ENCODE data around the gene SARNP. TPM values are rescaled to one million over a fixed set of nuclear protein-coding genes. Genes with fewer than 3 reads are reported as not detected.
"Not testable (repeated sequence)": the region's sequence is repeated elsewhere in the genome, so short reads cannot be mapped to it uniquely, and the experiment has no call there.

SARNP gene, protein sequence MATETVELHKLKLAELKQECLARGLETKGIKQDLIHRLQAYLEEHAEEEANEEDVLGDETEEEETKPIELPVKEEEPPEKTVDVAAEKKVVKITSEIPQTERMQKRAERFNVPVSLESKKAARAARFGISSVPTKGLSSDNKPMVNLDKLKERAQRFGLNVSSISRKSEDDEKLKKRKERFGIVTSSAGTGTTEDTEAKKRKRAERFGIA
- 10 to 100 TPM; 50.3 to 90.5 (median 63.3) TPM for total RNA-seq

DNA sequence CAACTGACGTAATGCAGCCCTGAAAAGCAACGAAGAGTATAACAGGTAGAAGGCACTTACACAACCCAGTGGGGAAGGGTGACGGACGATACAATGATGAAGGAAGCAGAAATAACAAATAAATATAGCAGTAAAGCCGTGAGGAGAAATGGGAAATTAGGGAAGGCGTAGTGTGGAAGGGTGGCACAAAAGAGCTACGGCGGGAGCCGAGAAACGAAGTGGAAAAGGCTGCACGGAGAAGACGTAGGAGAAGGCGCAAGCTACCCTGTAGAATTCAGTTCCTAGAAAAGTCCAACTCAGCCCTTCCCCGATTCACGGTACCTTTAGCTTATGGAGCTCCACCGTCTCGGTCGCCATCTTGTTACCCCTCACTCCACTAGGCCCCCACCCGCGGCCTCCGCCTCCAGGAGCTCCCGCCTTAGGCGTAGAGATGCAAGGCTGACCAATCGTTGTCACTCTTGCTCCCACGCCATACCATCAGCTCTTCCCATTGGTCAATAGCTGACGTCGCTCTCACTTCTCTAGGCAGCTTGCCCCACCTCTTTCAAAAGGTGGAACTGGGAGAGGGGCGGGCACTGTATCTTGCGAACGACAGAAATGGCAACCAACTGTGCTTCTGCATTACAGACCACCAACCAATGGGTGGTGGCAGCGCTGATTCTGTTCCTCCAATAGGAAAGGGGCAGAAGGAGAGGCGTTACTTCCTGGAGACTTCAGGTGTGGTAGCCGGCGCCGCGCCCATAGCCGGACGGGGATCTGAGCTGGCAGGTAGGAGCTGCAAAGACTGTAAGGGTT, at the start of gene SARNP, which contains the start of gene ORMDL2:
TSS of gene SARNP (minus strand) at position 380 of the 795 bp plus-strand sequence. CDS start at position 357, 23 bp downstream.
TSS of gene ORMDL2 (plus strand) at position 697 of the 795 bp plus-strand sequence. CDS start 959 bp downstream, outside the sequence.
- no peaks in the 10 kb centered on the region for H3K9me3 ChIP-seq
- H3K4me1 ChIP-seq = peaks cover 0 to 54% (median 22%) of the 10 kb centered on the region in 3 donors
- H3K36me3 ChIP-seq = peaks cover 0 to 57% of the 10 kb centered on the region in 2 donors
- 1 to 2% methylated on average over 23 to 35 of the region's 38 CpGs for WGBS, 2 donors (ENCODE audit: low coverage in 1 of 2)
- TF ChIP-seq, protein P1, sequence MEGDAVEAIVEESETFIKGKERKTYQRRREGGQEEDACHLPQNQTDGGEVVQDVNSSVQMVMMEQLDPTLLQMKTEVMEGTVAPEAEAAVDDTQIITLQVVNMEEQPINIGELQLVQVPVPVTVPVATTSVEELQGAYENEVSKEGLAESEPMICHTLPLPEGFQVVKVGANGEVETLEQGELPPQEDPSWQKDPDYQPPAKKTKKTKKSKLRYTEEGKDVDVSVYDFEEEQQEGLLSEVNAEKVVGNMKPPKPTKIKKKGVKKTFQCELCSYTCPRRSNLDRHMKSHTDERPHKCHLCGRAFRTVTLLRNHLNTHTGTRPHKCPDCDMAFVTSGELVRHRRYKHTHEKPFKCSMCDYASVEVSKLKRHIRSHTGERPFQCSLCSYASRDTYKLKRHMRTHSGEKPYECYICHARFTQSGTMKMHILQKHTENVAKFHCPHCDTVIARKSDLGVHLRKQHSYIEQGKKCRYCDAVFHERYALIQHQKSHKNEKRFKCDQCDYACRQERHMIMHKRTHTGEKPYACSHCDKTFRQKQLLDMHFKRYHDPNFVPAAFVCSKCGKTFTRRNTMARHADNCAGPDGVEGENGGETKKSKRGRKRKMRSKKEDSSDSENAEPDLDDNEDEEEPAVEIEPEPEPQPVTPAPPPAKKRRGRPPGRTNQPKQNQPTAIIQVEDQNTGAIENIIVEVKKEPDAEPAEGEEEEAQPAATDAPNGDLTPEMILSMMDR (IDR thresholded peaks at IDR 0.05) = no peak
- TF ChIP-seq POLR2AphosphoS5 (IDR thresholded peaks at IDR 0.05) = peak; percentile 82
- no peak for TF ChIP-seq EP300 (IDR thresholded peaks at IDR 0.05)
- peak; percentile 40 to 62 for TF ChIP-seq POLR2A (IDR thresholded peaks at IDR 0.05)
- H3K4me3 ChIP-seq = peak within 1 kb of the TSS; percentile 81 to 92
- peak within 1 kb of the TSS; percentile 87 to 93 (median 89) for H3K27ac ChIP-seq
- no peaks in the 10 kb centered on the region for H3K27me3 ChIP-seq
- ATAC-seq = peak; percentile 99

DNA sequence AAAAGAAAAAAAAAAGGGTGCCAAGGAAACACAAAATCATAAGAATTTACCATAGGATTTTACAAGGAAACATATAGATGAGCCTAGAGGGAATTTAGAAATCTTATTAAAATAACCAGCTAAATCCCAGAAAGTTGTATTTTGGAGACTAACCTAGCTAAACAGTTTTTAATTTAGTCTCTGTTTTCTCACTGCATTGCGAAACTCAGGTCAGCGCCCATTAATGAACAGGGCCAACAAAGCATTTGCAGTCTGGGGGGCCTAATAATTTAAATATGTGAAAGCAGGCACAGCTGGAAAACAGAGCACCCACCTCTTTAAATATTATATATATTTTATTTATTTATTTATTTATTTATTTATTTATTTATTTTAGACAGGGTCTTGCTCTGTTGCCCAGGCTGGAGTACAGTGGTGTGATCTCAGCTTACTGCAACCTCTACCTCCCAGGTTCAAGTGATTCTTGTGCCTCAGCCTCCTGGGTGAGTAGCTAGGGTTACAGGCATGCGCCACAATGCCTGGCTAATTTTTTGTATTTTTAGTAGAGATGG, 49.0 kb upstream of the SARNP start:
- not testable (repeated sequence) for H3K36me3 ChIP-seq, H3K27ac ChIP-seq, H3K27me3 ChIP-seq, H3K4me3 ChIP-seq, H3K4me1 ChIP-seq, ATAC-seq
- 96 to 100% methylated on average over 3 of the region's 3 CpGs for WGBS, 2 donors (ENCODE audit: low coverage in 1 of 2)
- H3K9me3 ChIP-seq = peaks cover 0 to 17% (median 0%) of the 10 kb centered on the region in 3 donors

DNA sequence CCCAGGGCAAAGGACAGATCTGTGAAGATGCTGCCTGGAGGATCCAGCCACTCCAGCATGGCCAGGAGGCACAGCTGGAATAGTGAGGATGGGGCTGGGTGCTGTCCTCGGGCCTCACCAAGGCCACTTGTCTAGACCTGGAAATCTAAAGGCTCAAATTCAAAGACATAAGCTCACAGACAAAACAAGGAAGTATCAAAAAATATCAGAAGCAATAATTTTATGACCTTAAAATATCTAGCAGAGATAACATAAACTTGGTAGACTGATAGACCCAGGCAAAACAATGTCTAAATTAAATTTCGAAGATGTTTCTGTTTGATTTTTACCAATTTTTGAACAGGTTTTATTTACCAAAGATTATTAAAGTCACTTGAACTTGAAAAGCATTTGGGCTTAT, 47.8 kb upstream of the SARNP start:
- Histone ChIP-seq H3K27me3 (no peaks in the 10 kb centered on the region), H3K4me3 (no peak overlapping the region), H3K27ac (no peak overlapping the region), H3K4me1 (no peaks in the 10 kb centered on the region), H3K9me3 (peaks cover 0 to 17% (median 0%) of the 10 kb centered on the region in 3 donors), H3K36me3 (no peaks in the 10 kb centered on the region)
- no peak for ATAC-seq
- WGBS, 2 donors (ENCODE audit: low coverage in 1 of 2) = 86 to 88% methylated on average over 1 to 2 of the region's 2 CpGs
- TF ChIP-seq EP300 (IDR thresholded peaks at IDR 0.05) = no peak
- TF ChIP-seq POLR2A (IDR thresholded peaks at IDR 0.05) = no peak

DNA sequence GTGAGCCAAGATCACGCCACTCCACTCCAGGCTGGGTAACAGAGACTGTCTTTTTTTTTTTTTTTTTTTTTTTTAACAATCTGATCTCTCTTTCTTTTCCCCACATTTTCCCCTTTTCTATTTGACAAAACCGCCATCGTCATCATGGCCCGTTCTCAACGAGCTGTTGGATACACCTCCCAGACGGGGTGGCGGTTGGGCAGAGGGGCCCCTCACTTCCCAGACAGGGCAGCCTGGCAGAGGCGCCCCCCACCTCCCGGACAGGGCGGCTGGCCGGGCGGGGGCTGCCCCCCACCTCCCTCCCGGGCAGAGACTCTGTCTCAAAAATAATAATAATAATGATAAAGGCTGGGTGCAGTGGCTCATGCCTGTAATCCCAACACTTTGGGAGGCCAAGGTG, 45.4 kb upstream of the SARNP start:
- H3K4me3 ChIP-seq, H3K27ac ChIP-seq, H3K36me3 ChIP-seq, H3K27me3 ChIP-seq, ATAC-seq, H3K4me1 ChIP-seq: not testable (repeated sequence)
- peaks cover 0 to 17% (median 0%) of the 10 kb centered on the region in 3 donors for H3K9me3 ChIP-seq
- WGBS, 2 donors (ENCODE audit: low coverage in 1 of 2) = 94 to 97% methylated on average over 4 to 6 of the region's 13 CpGs

DNA sequence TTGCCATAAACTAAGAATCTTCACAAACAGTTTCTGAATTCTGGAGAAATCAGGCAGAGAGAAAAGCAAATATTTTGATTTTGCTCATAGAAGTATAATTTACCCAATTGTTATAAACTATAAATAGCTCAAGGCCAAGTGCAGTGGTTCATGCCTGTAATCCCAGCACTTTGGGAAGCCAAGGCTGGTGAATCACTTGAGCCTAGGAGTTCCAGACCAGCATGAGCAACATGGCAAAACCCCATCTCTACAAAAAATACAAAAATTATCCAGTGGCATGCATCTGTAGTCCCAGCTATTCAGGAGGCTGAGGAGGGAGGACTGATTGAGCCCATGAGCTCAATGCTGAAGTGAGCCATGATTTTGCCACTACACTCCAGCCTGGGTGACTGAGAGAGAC, 44.8 kb upstream of the SARNP start:
- Histone ChIP-seq H3K27me3 (no peaks in the 10 kb centered on the region), H3K27ac (no peak overlapping the region), H3K36me3 (no peaks in the 10 kb centered on the region), H3K4me3 (no peak overlapping the region), H3K9me3 (peaks cover 0 to 17% (median 0%) of the 10 kb centered on the region in 3 donors), H3K4me1 (no peaks in the 10 kb centered on the region)
- ATAC-seq = no peak
- TF ChIP-seq, protein P1 (IDR thresholded peaks at IDR 0.05) = no peak
- TF ChIP-seq EP300 (IDR thresholded peaks at IDR 0.05) (no peak), POLR2AphosphoS5 (IDR thresholded peaks at IDR 0.05) (no peak)

DNA sequence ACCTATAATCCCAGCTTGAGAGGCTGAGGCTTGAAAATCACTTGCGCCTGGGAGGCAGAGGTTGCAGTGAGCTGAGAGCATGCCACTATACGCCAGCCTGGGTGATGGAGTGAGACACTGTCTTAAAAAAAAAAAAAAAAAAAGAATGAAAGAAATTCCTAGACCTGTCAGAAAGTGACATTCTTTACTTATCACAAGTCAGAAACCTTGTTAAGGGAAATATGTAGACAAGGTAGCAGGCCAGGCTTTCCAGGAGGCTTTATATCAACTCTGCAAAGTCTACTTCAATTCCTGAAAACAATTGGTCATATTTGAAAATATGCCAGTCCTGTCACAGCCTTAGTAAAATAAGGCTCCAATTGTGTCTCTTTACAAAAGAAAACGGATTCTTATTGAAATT, 44.3 kb upstream of the SARNP start:
- no peak for TF ChIP-seq POLR2AphosphoS5 (IDR thresholded peaks at IDR 0.05)
- no peak for TF ChIP-seq POLR2A (IDR thresholded peaks at IDR 0.05)
- TF ChIP-seq, protein P1 (IDR thresholded peaks at IDR 0.05) = no peak
- TF ChIP-seq EP300 (IDR thresholded peaks at IDR 0.05) = no peak
- peaks cover 0 to 17% (median 0%) of the 10 kb centered on the region in 3 donors for H3K9me3 ChIP-seq
- no peak for ATAC-seq
- H3K4me1 ChIP-seq = no peaks in the 10 kb centered on the region
- no peak overlapping the region for H3K27ac ChIP-seq
- H3K36me3 ChIP-seq = no peaks in the 10 kb centered on the region
- H3K27me3 ChIP-seq = no peaks in the 10 kb centered on the region
- no peak overlapping the region for H3K4me3 ChIP-seq
- 57 to 90% methylated on average over 2 of the region's 3 CpGs for WGBS, 2 donors (ENCODE audit: low coverage in 1 of 2)
